H9 (cell line): ENCODE results near the gene ERC1. TPM values are rescaled to one million over a fixed set of nuclear protein-coding genes. Genes with fewer than 3 reads are reported as not detected.

ENCODE experiments used
- DNase-seq: peaks from one replicate; pipeline ENCODE4 v3.0.0-alpha.2; 2017
- H2AFZ ChIP-seq: one replicate; pipeline ENCODE4 v1.6.1; 2013; ENCODE audit warnings: mild to moderate bottlenecking, low read length, control low read depth, moderate library complexity
- H2AK5ac ChIP-seq: 2 replicates; pipeline ENCODE4 v1.6.1; 2013; ENCODE audit warnings: low read length, control low read depth, mixed read lengths; ENCODE audit not compliant: insufficient read length
- H2BK120ac ChIP-seq: one replicate; pipeline ENCODE4 v1.6.1; 2013; ENCODE audit warnings: low read depth, mild to moderate bottlenecking, low read length, control low read depth, inconsistent platforms; ENCODE audit not compliant: poor library complexity, severe bottlenecking
- H2BK12ac ChIP-seq: 2 replicates; pipeline ENCODE4 v1.6.1; 2013; ENCODE audit warnings: low read length, control low read depth, mixed read lengths, low read depth; ENCODE audit not compliant: insufficient read length
- H2BK15ac ChIP-seq: 2 replicates; pipeline ENCODE4 v1.6.1; 2013; ENCODE audit warnings: low read depth, low read length, control low read depth
- H2BK20ac ChIP-seq: one replicate; pipeline ENCODE4 v1.6.1; 2013; ENCODE audit warnings: low read depth, mild to moderate bottlenecking, low read length, control low read depth, inconsistent platforms; ENCODE audit not compliant: poor library complexity, severe bottlenecking
- H2BK5ac ChIP-seq: 2 replicates; pipeline ENCODE4 v1.6.1; 2013; ENCODE audit warnings: low read length, control low read depth, mixed read lengths; ENCODE audit not compliant: insufficient read length
- H3K14ac ChIP-seq: 2 replicates; pipeline ENCODE4 v1.6.1; 2013; ENCODE audit warnings: low read length, control low read depth; ENCODE audit not compliant: insufficient read depth
- H3K18ac ChIP-seq: 2 replicates; pipeline ENCODE4 v1.6.1; 2013; ENCODE audit warnings: low read depth, mild to moderate bottlenecking, mixed read lengths, low read length, control low read depth; ENCODE audit not compliant: insufficient read length
- H3K23ac ChIP-seq: 2 replicates; pipeline ENCODE4 v1.6.1; 2013; ENCODE audit warnings: low read length, control low read depth, mixed read lengths, low read depth; ENCODE audit not compliant: insufficient read length
- H3K23me2 ChIP-seq: 2 replicates; pipeline ENCODE4 v1.6.1; 2013; ENCODE audit warnings: low read depth, mild to moderate bottlenecking, mixed read lengths, low read length, control low read depth; ENCODE audit not compliant: insufficient read length, poor library complexity, severe bottlenecking
- H3K27ac ChIP-seq: 2 replicates; pipeline ENCODE4 v1.5.1; 2013; ENCODE audit warnings: low read length, control low read depth, mixed read lengths, low read depth; ENCODE audit not compliant: insufficient read length
- H3K27me3 ChIP-seq: 2 replicates; pipeline ENCODE4 v1.6.1; 2013; ENCODE audit warnings: low read length, control low read depth, inconsistent platforms; ENCODE audit not compliant: insufficient read depth
- H3K4ac ChIP-seq: 2 replicates; pipeline ENCODE4 v1.6.1; 2013; ENCODE audit warnings: low read depth, mild to moderate bottlenecking, control low read depth, inconsistent platforms, low read length, moderate library complexity
- H3K4me1 ChIP-seq: 2 replicates; pipeline ENCODE4 v1.6.1; 2013; ENCODE audit warnings: low read length, control low read depth, inconsistent platforms; ENCODE audit not compliant: insufficient read depth
- H3K4me2 ChIP-seq: 2 replicates; pipeline ENCODE4 v1.6.1; 2013; ENCODE audit warnings: low read length, control low read depth, mixed read lengths; ENCODE audit not compliant: insufficient read length, insufficient read depth
- H3K56ac ChIP-seq: 2 replicates; pipeline ENCODE4 v1.6.1; 2013; ENCODE audit warnings: low read depth, mild to moderate bottlenecking, mixed read lengths, low read length, control low read depth; ENCODE audit not compliant: insufficient read length
- H3K79me1 ChIP-seq: 2 replicates; pipeline ENCODE4 v1.6.1; 2013; ENCODE audit warnings: low read depth, mild to moderate bottlenecking, moderate library complexity, low read length, control low read depth, inconsistent platforms; ENCODE audit not compliant: insufficient read depth, poor library complexity, severe bottlenecking
- H3K79me2 ChIP-seq: 2 replicates; pipeline ENCODE4 v1.6.1; 2013; ENCODE audit warnings: low read length, control low read depth, inconsistent platforms; ENCODE audit not compliant: insufficient read depth
- H3K9ac ChIP-seq: 2 replicates; pipeline ENCODE4 v1.6.1; 2013; ENCODE audit warnings: low read length, control low read depth, mixed read lengths; ENCODE audit not compliant: insufficient read length; ENCODE audit errors: extremely low read depth
- H3K9me3 ChIP-seq: one replicate; pipeline ENCODE4 v1.6.1; 2013; ENCODE audit warnings: low read depth, low read length, inconsistent platforms; ENCODE audit not compliant: control insufficient read depth
- H3T11ph ChIP-seq: one replicate; pipeline ENCODE4 v1.6.1; 2013; ENCODE audit warnings: mild to moderate bottlenecking, low read length, control low read depth, inconsistent platforms
- H4K20me1 ChIP-seq: one replicate; pipeline ENCODE4 v1.6.1; 2013; ENCODE audit not compliant: control insufficient read depth, insufficient read length, insufficient read depth
- H4K5ac ChIP-seq: 2 replicates; pipeline ENCODE4 v1.6.1; 2013; ENCODE audit warnings: low read depth, mild to moderate bottlenecking, mixed read lengths, low read length, control low read depth; ENCODE audit not compliant: insufficient read length
- H4K8ac ChIP-seq: replicated peaks from 2 replicates; pipeline ENCODE4 v1.6.1; 2013; ENCODE audit warnings: low read length, control low read depth, mixed read lengths, low read depth; ENCODE audit not compliant: insufficient read length
- H4K91ac ChIP-seq: 2 replicates; pipeline ENCODE4 v1.6.1; 2013; ENCODE audit warnings: low read depth, mild to moderate bottlenecking, moderate library complexity, mixed read lengths, low read length, control low read depth; ENCODE audit not compliant: insufficient read length
- H3K27ac Mint-ChIP-seq, 3 experiments: 2 replicates in 2 of 3; 3 replicates in 1 of 3; pipeline ENCODE4 v1.8.0; 2020 to 2021; ENCODE audit warnings: mixed read lengths in 3 of 3, mild to moderate bottlenecking in 1 of 3, moderate library complexity in 1 of 3
- H3K27me3 Mint-ChIP-seq: 2 replicates; pipeline ENCODE4 v1.8.0; 2021; ENCODE audit warnings: low read depth, mild to moderate bottlenecking, moderate library complexity, mixed read lengths
- H3K36me3 Mint-ChIP-seq, 3 experiments: 2 replicates in 2 of 3; 3 replicates in 1 of 3; pipeline ENCODE4 v1.8.0; 2020 to 2021; ENCODE audit warnings: low read depth in 3 of 3, mixed read lengths in 3 of 3; ENCODE audit not compliant: insufficient read depth in 1 of 3
- H3K4me1 Mint-ChIP-seq, 2 experiments: 2 replicates each; pipeline ENCODE4 v1.8.0; 2020; ENCODE audit warnings: mixed read lengths in 2 of 2
- H3K4me3 Mint-ChIP-seq, 2 experiments: 2 replicates in 1 of 2; 3 replicates in 1 of 2; pipeline ENCODE4 v1.8.0; 2020 to 2021; ENCODE audit warnings: mild to moderate bottlenecking in 2 of 2, mixed read lengths in 2 of 2, moderate library complexity in 1 of 2
- H3K9me3 Mint-ChIP-seq, 2 experiments: 2 replicates in 1 of 2; 3 replicates in 1 of 2; pipeline ENCODE4 v1.8.0; 2020; ENCODE audit warnings: mild to moderate bottlenecking in 2 of 2, mixed read lengths in 2 of 2, moderate library complexity in 1 of 2
- CTCF ChIP-seq: fragments of 200-600 bp; sonication (generic); conservative IDR thresholded peaks from 3 replicates; pipeline ENCODE4 v1.8.0; 2021; ENCODE audit warnings: antibody characterized with exemption, mild to moderate bottlenecking
- WGBS: extraction: QIAGEN DNeasy Blood & Tissue Kit; methylation state at CpG from one replicate; pipeline ENCODE4 v1.1.7; 2013; ENCODE audit warnings: missing lambda C conversion rate, low lambda C conversion rate, mixed read lengths; ENCODE audit not compliant: insufficient read length; ENCODE audit errors: extremely low coverage; 5-methylcytosine and 5-hydroxymethylcytosine counted together
- total RNA-seq: library from RNA; stranded (reverse); gene quantifications from 2 replicates; pipeline ENCODE4 v1.2.1, GENCODE V29; 2021

The ERC1 gene
- total RNA-seq, 1 experiment from 2014 or later: 51.2 TPM

GRCh38 chr12:974271-974862 lies 16.7 kb upstream of the ERC1 start:
- Histone ChIP-seq H3K9ac (no peak overlapping the region), H4K20me1 (no peaks in the 10 kb centered on the region), H3K18ac (no peak overlapping the region), H3K9me3 (no peaks in the 10 kb centered on the region), H2BK20ac (no peak overlapping the region), H3K79me2 (no peaks in the 10 kb centered on the region), H3K4ac (no peak overlapping the region), H3K27me3 (no peaks in the 10 kb centered on the region), H3K79me1 (no peaks in the 10 kb centered on the region), H3K27ac (no peak overlapping the region), H2BK12ac (no peak overlapping the region), H2BK5ac (no peak overlapping the region), H3K56ac (no peak overlapping the region), H4K91ac (no peak overlapping the region), H3K14ac (no peak overlapping the region), H3K4me1 (no peaks in the 10 kb centered on the region), H2BK15ac (no peak overlapping the region), H3K23ac (no peak overlapping the region), H3K4me2 (no peak overlapping the region), H4K8ac (no peak overlapping the region), H3T11ph (no peak overlapping the region), H2BK120ac (no peak overlapping the region), H3K23me2 (no peaks in the 10 kb centered on the region), H2AK5ac (no peak overlapping the region), H4K5ac (no peak overlapping the region), H2AFZ (no peak overlapping the region)
- no peak for TF ChIP-seq CTCF
- no peak for DNase-seq
- Mint-ChIP-seq H3K4me3 (no peak overlapping the region), H3K27ac (0 out of 7 replicates have a peak overlapping the region, but pooled peaks of 2 of the 3 experiments have one; percentile 67 to 79), H3K9me3 (peaks cover 0 to 3% of the 10 kb centered on the region in 2 experiments; a peak in 2 of 5 replicates), H3K4me1 (peaks cover 4 to 5% of the 10 kb centered on the region in 2 experiments; a peak in 2 of 4 replicates), H3K27me3 (no peaks in the 10 kb centered on the region; the same call in 1 of the 2 replicates), H3K36me3 (no peaks in the 10 kb centered on the region; a peak in 1 of 7 replicates)
- WGBS: no CpG with 5 or more reads among the region's 4 CpGs
